Upper lobe of left lung (tissue), 4 donors: ENCODE data around the gene MGAT4A.

Source experiments
- CTCF ChIP-seq, 6 experiments: fragments of 450-650 bp in 4 of 6; fragments of 200-600 bp in 2 of 6; sonication (generic) in 2 of 6; IDR thresholded peaks; one replicate each; pipeline ENCODE4 v1.5.1; 2016 to 2019; ENCODE audit warnings: antibody characterized with exemption in 6 of 6
- EP300 ChIP-seq, 4 donors: sonication (generic); formaldehyde crosslinking; IDR thresholded peaks; one replicate each; pipeline ENCODE4 v1.5.1; 2017; ENCODE audit warnings: antibody characterized with exemption in 4 of 4, control low read depth in 2 of 4
- POLR2AphosphoS5 ChIP-seq, 2 donors: sonication (generic); formaldehyde crosslinking; IDR thresholded peaks; one replicate each; pipeline ENCODE4 v1.5.1; 2017; ENCODE audit warnings: antibody characterized with exemption in 2 of 2

GRCh38 chr2:98572211-98572610 is 158.7 kb downstream of the MGAT4A start:
- TF ChIP-seq POLR2AphosphoS5 (IDR thresholded peaks at IDR 0.05), result no peak
- no peak for TF ChIP-seq CTCF (IDR thresholded peaks at IDR 0.05)
- no peak for TF ChIP-seq EP300 (IDR thresholded peaks at IDR 0.05)
